ENCODE data around the gene GPAT3.

GRCh38 chr4:83560523-83560922, 24.6 kb downstream of the GPAT3 start:
- TF ChIP-seq CTCF (conservative IDR thresholded peaks at IDR 0.05) (no peak), ZFX (IDR thresholded peaks at IDR 0.05) (no peak)

All from C4-2B (cell line).